Mucosa of rectum (tissue), 2 donors: ENCODE results near the gene MAN2A2.
A peak's percentile ranks its signal among the peaks of the same experiment; 100 is the strongest.
"Not testable (repeated sequence)": the region's sequence is repeated elsewhere in the genome, so short reads cannot be mapped to it uniquely, and the experiment has no call there.

Source experiments
- H3K27ac ChIP-seq, 2 donors: one replicate each; pipeline ENCODE4 v1.7.0; 2013; ENCODE audit warnings: inconsistent platforms in 2 of 2, low read depth in 2 of 2, low read length in 2 of 2
- H3K27me3 ChIP-seq, 2 donors: one replicate each; pipeline ENCODE4 v1.7.0; 2013; ENCODE audit warnings: low read length in 2 of 2; ENCODE audit not compliant: control insufficient read depth in 2 of 2, insufficient read depth in 2 of 2
- H3K36me3 ChIP-seq, 2 donors: one replicate each; pipeline ENCODE4 v1.7.0; 2013; ENCODE audit warnings: low read length in 2 of 2; ENCODE audit not compliant: control insufficient read depth in 2 of 2, insufficient read depth in 2 of 2
- H3K4me1 ChIP-seq, 2 donors: one replicate each; pipeline ENCODE4 v1.7.0; 2013; ENCODE audit warnings: low read length in 2 of 2, mild to moderate bottlenecking in 1 of 2; ENCODE audit not compliant: control insufficient read depth in 2 of 2, insufficient read depth in 2 of 2
- H3K4me3 ChIP-seq, 2 donors: one replicate each; pipeline ENCODE4 v1.7.0; 2013; ENCODE audit warnings: low read length in 2 of 2
- H3K9ac ChIP-seq, 2 donors: one replicate each; pipeline ENCODE4 v1.7.0; 2013; ENCODE audit warnings: low read length in 2 of 2, low read depth in 1 of 2, mild to moderate bottlenecking in 1 of 2
- H3K9me3 ChIP-seq, 2 donors: one replicate each; pipeline ENCODE4 v1.7.0; 2013; ENCODE audit warnings: low read length in 2 of 2; ENCODE audit not compliant: control insufficient read depth in 2 of 2
- donor health status: healthy.
- donor health status: Normal muscosa, but diverticular disease.

The MAN2A2 gene

DNA sequence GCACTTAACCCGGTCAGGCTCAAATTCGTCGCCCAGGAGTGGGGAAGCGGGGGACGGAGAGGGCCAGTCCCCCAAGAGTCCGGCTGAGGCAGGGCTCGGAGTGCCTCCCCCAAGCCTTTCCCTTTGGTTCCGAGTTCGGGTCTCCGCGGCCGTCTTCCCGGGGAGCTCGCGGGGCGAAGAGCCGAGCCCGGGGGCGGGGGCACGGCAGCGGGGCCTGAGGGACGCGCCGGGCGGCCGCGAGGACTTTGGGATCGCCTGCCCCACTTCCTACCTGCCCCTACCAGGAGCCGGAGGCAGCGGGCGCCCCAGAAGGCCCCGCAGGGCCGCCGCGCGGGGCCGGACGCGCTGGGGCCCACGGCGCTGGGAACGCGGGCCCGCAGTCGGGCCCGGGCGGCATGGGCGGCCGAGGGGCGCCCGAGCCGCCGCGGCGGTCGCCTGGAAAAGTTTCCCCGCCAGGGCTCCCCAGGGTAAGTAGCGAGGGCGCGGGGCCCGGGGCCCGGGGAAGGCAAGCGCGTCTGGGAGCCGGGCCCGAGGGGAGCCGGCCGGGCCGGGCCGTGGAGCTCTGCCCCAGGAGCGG lies 31.9 kb upstream of the MAN2A2 start:
- Histone ChIP-seq H3K9ac (peak overlapping the region; percentile 89 to 90), H3K4me1 (peaks cover 51 to 54% of the 10 kb centered on the region in 2 donors), H3K27me3 (no peaks in the 10 kb centered on the region), H3K27ac (peak overlapping the region; percentile 82 to 86), H3K9me3 (no peaks in the 10 kb centered on the region), H3K4me3 (peak overlapping the region; percentile 84 to 88), H3K36me3 (peaks cover 2 to 4% of the 10 kb centered on the region in 2 donors)

DNA sequence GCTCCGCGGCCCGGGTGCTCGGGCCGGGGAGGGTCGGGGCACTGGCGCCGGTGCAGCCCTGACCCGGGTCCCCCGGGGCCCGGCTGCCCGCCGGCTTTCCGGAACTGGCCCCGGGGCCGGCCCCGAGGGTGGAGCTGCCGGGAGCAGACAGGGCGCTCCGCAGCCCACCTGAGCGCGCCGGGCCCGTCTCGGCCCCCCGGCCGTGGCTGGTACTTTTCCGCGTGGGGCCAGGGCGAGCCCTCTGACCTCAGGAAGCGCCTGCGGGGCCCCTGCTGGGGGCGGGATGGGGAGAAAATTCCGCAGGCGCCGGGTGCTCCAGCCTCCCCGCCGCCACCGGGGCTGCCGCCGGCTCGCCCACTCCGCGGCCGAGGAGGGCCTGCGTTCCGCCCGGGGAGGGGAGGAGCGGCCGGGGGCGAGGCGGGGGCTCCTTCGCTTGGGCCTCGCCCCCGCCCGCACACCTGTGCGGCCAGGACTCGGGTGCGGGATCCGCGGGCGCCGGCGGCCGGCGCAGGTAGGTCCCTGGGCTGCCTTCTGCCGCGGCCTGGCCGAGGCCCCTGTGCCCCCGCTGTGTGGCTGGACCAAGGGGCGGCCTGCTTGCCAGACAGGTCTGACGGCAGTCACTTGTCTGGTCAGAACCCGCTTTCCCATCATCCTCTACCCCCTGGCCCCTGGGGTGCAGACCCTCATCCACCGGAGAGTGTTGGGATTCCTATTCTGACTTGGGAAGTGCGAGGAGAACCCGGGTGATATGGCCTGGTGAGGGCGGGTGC lies 31.2 kb upstream of the MAN2A2 start:
- Histone ChIP-seq H3K4me1 (peaks cover 51 to 52% of the 10 kb centered on the region in 2 donors), H3K27me3 (no peaks in the 10 kb centered on the region), H3K9ac (peak overlapping the region; percentile 80 to 90), H3K9me3 (no peaks in the 10 kb centered on the region), H3K36me3 (peaks cover 8 to 11% of the 10 kb centered on the region in 2 donors), H3K27ac (peak overlapping the region; percentile 82 to 86), H3K4me3 (peak overlapping the region; percentile 84 to 88)

DNA sequence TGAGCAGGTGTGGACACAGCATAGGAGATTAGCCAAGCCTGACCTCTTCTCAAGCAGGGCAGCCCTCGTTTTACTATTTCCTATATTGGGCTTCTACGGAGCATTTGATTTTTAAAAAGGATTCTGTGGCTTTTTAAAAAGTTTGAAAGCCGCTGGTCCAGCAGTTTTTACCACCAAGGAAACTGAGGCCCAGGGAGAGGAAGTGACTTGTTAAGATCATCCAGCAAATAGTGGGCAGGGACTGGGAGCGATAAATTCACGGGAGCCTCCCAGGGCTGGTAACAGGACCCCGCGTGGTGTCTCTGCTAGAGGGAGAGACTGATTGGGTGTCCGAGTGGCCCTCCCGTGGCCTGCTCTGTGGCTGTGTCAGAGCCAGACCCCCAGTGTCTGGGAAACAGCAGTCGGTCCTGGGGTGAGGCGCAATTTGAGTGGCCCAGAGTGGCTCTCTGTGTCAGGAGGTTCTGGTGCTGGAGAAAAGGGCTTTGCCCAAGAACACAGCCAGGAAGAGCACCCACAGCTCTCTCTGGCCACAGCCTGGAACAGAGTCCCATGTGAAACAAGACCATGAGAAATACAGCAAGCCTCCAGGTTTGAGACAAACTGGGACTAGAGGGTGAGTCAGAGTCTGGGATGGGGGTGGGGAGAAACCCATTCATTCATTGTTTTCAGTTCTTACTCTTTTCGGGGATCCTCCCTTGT lies 30.5 kb upstream of the MAN2A2 start:
- peaks cover 15 to 18% of the 10 kb centered on the region in 2 donors for H3K36me3 ChIP-seq
- H3K9ac ChIP-seq: peak overlapping the region; percentile 80 to 90
- H3K9me3 ChIP-seq: no peaks in the 10 kb centered on the region
- peaks cover 51 to 52% of the 10 kb centered on the region in 2 donors for H3K4me1 ChIP-seq
- peak overlapping the region; percentile 84 to 88 for H3K4me3 ChIP-seq
- peak overlapping the region; percentile 82 to 86 for H3K27ac ChIP-seq
- H3K27me3 ChIP-seq: no peaks in the 10 kb centered on the region

DNA sequence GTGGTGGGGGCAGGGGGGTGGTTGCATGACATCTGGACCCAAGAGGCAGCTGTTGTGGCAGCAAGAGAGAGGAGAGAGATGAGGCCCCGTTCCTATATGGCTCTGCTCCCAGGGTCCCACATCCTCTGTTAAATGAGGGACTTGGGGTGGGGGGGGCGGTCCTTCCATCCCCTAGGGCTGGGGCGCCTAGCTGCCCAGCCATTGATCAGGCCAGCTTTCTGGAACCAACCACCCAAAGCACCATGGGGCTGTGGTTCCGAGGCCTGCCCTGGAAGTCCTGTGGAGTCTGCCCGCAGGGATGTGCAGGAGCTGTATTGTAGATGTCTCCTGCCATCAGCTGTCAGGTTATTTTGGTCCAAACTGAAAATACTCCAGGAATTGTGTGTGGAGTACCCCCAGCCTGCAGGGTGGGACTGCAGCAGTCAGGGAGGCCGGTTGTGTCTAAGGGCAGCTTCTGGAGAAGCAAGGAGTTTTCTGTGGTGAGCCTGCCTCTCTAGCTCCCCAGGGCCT lies 29.6 kb upstream of the MAN2A2 start:
- H3K4me3 ChIP-seq: peak overlapping the region in 1 of 2 donors; percentile 84
- H3K4me1 ChIP-seq: peaks cover 45 to 46% of the 10 kb centered on the region in 2 donors
- H3K27me3 ChIP-seq: no peaks in the 10 kb centered on the region
- H3K9ac ChIP-seq: no peak overlapping the region
- peaks cover 20 to 25% of the 10 kb centered on the region in 2 donors for H3K36me3 ChIP-seq
- no peaks in the 10 kb centered on the region for H3K9me3 ChIP-seq
- no peak overlapping the region for H3K27ac ChIP-seq

DNA sequence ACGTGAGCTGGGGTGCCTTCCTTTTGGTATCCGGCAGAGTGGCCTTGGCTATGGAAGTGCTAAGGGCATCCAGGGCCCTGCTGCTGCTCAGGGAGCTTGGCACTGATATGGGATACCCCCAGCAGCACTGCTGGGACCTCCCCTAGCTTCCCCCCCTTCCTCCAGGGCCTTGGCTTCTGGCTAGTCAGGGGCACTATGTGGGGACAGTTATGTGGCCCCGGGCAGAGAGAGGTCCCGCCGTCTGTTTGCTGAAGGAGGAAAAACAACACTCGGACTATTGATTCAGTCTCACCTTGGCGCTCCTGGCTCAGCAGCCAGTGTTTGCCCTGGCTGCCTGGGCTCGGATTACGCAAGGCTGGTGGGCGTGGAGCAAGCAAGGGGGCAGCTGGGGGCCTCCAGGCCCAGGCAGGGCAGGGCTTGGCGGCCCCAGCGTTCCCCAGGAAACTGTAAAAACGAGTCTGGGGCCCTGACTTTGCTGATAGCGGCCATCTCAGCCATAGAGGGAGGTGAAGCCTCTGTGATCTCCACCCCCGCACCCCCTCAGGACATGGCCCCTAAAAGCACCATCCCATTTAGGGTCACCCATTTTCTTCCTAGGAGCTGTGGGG lies 29.0 kb upstream of the MAN2A2 start:
- Histone ChIP-seq H3K27ac (no peak overlapping the region), H3K9ac (no peak overlapping the region), H3K4me1 (peaks cover 39 to 41% of the 10 kb centered on the region in 2 donors), H3K36me3 (peaks cover 20 to 30% of the 10 kb centered on the region in 2 donors), H3K4me3 (no peak overlapping the region), H3K9me3 (no peaks in the 10 kb centered on the region), H3K27me3 (no peaks in the 10 kb centered on the region)

DNA sequence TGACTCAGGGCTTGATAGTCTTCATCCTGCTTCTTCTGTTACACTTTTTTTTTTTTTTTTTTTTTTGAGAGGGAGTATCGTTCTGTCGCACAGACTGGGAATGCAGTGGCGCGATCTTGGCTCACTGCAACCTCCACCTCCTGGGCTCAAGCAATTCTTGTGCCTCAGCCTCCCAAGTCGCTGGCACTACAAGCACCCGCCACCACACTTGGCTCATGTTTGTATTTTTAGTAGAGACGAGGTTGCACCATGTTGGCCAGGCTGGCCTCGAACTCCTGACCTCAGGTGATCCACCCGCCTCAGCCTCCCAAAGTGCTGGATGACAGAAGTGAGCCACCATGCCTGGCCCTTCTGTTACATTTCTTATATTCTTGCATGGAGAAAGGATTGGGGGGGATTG lies 28.1 kb upstream of the MAN2A2 start:
- peaks cover 30 to 33% of the 10 kb centered on the region in 2 donors for H3K4me1 ChIP-seq
- H3K27me3 ChIP-seq, H3K27ac ChIP-seq, H3K9me3 ChIP-seq, H3K4me3 ChIP-seq, H3K9ac ChIP-seq: not testable (repeated sequence)
- H3K36me3 ChIP-seq: peaks cover 24 to 39% of the 10 kb centered on the region in 2 donors

DNA sequence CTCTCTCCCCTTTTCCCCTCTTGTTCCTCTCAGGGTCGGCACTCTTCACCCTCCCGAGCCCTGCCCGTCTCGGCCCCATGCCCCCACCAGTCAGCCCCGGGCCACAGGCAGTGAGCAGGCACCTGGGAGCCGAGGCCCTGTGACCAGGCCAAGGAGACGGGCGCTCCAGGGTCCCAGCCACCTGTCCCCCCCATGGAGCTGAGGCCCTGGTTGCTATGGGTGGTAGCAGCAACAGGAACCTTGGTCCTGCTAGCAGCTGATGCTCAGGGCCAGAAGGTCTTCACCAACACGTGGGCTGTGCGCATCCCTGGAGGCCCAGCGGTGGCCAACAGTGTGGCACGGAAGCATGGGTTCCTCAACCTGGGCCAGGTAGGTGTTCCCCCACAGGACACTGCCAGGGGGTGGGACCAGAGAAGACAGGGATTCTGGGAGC lies 27.5 kb upstream of the MAN2A2 start:
- Histone ChIP-seq H3K9ac (no peak overlapping the region), H3K27me3 (no peaks in the 10 kb centered on the region), H3K9me3 (no peaks in the 10 kb centered on the region), H3K4me3 (no peak overlapping the region), H3K4me1 (peaks cover 24 to 27% of the 10 kb centered on the region in 2 donors), H3K27ac (no peak overlapping the region), H3K36me3 (peaks cover 29 to 44% of the 10 kb centered on the region in 2 donors)

DNA sequence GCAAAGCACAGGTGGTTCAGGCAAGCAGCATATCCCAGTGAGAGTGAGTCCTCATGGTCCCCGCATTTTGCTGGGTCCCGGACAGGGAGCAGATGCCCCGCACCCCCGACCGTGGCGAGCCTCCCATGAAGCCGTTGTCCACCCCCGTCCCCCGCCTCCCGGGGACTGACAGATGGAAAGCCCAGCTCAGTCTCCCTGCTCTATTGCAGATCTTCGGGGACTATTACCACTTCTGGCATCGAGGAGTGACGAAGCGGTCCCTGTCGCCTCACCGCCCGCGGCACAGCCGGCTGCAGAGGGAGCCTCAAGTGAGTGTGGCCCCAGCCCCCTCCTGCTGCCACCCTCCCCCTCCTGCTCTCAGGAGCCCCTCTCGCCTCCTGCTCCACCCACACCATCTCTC lies 27.1 kb upstream of the MAN2A2 start:
- Histone ChIP-seq H3K4me1 (peaks cover 20 to 23% of the 10 kb centered on the region in 2 donors), H3K27ac (no peak overlapping the region), H3K27me3 (no peaks in the 10 kb centered on the region), H3K9me3 (no peaks in the 10 kb centered on the region), H3K4me3 (no peak overlapping the region), H3K9ac (no peak overlapping the region), H3K36me3 (peaks cover 32 to 48% of the 10 kb centered on the region in 2 donors)

DNA sequence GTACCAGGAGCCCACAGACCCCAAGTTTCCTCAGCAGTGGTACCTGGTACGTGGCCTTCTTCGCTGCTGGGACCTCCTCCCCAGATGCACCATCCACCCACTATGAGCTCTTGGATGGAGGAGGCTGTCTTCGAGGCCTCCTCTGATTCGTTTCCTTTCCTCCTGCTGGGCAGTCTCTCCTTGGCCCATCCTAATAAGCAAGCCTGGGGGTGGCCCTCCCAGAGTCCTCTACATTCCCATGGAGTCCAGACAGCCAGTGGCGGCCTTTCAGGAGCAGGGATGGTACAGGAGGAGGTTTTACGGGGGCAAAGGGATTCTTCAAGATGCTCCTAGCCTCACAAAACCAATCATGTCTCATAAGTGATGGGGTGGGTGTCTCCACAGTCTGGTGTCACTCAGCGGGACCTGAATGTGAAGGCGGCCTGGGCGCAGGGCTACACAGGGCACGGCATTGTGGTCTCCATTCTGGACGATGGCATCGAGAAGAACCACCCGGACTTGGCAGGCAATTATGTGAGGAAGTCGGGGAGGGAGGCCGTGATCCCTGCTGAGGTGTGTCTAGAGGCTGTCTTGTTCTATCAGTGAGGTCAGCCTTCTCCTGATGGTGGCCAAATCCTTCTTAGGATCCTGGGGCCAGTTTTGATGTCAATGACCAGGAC lies 26.5 kb upstream of the MAN2A2 start:
- H3K9ac ChIP-seq: no peak overlapping the region
- no peaks in the 10 kb centered on the region for H3K9me3 ChIP-seq
- peaks cover 20 to 23% of the 10 kb centered on the region in 2 donors for H3K4me1 ChIP-seq
- H3K27ac ChIP-seq: no peak overlapping the region
- H3K36me3 ChIP-seq: peaks cover 32 to 50% of the 10 kb centered on the region in 2 donors
- no peak overlapping the region for H3K4me3 ChIP-seq
- no peaks in the 10 kb centered on the region for H3K27me3 ChIP-seq
